WTC11 (cell line): ENCODE results near the gene MTREX.

ENCODE experiments used
- ATF2 ChIP-seq: sonication (generic); formaldehyde crosslinking; IDR thresholded peaks from 2 replicates; pipeline ENCODE4 v1.8.1; 2022; ENCODE audit warnings: low read depth, missing genetic modification reagents, borderline replicate concordance
- CBFB ChIP-seq: sonication (generic); formaldehyde crosslinking; IDR thresholded peaks from 2 replicates; pipeline ENCODE4 v1.8.1; 2022; ENCODE audit warnings: mild to moderate bottlenecking, low read depth, missing genetic modification reagents
- CTCF ChIP-seq: fragments of 200-600 bp; IDR thresholded peaks from 2 replicates; pipeline ENCODE4 v1.8.0; 2022; ENCODE audit warnings: antibody characterized with exemption
- HMGA2 ChIP-seq: fragments of 250-450 bp; sonication (Bioruptor Pico); IDR thresholded peaks from 2 replicates; pipeline ENCODE4 v1.4.0; 2021; ENCODE audit warnings: mild to moderate bottlenecking, moderate library complexity
- NR2C2 ChIP-seq: sonication (generic); formaldehyde crosslinking; IDR thresholded peaks from 2 replicates; pipeline ENCODE4 v1.8.0; 2022; ENCODE audit warnings: mild to moderate bottlenecking, missing genetic modification reagents
- SMAD3 ChIP-seq: sonication (generic); formaldehyde crosslinking; IDR thresholded peaks from 2 replicates; pipeline ENCODE4 v1.8.0; 2022; ENCODE audit warnings: missing genetic modification reagents, mild to moderate bottlenecking, borderline replicate concordance
- SMAD4 ChIP-seq: sonication (generic); formaldehyde crosslinking; IDR thresholded peaks from 2 replicates; pipeline ENCODE4 v1.8.0; 2022; ENCODE audit warnings: mild to moderate bottlenecking, missing genetic modification reagents
- SP1 ChIP-seq: sonication (generic); formaldehyde crosslinking; conservative IDR thresholded peaks from 2 replicates; pipeline ENCODE4 v1.8.1; 2022; ENCODE audit warnings: missing genetic modification reagents
- USF2 ChIP-seq: sonication (generic); formaldehyde crosslinking; IDR thresholded peaks from 2 replicates; pipeline ENCODE4 v1.8.1; 2023; ENCODE audit warnings: mild to moderate bottlenecking, missing genetic modification reagents, moderate library complexity

GRCh38 chr5:55415071-55415470 lies 107.3 kb downstream of the MTREX start:
- TF ChIP-seq NR2C2 (CRISPR knock-in tag): no peak
- no peak for TF ChIP-seq USF2
- TF ChIP-seq SP1 (CRISPR knock-in tag): no peak
- no peak for TF ChIP-seq CTCF
- TF ChIP-seq ATF2 (CRISPR knock-in tag): no peak
- no peak for TF ChIP-seq CBFB (CRISPR knock-in tag)
- TF ChIP-seq SMAD3 (CRISPR knock-in tag): no peak
- no peak for TF ChIP-seq SMAD4 (CRISPR knock-in tag)
- no peak for TF ChIP-seq HMGA2
